GM12875 (cell line): ENCODE results near the gene ILKAP.

ENCODE experiments used
- H3K4me3 ChIP-seq: one replicate; pipeline ENCODE4 v1.5.1; 2011; ENCODE audit warnings: low read depth, low read length, control low read depth
- TF ChIP-seq, protein P1 (sequence below): IDR thresholded peaks from 2 replicates; pipeline ENCODE4 v1.5.1; 2011; ENCODE audit warnings: low read depth, mild to moderate bottlenecking, control low read depth, inconsistent platforms, low read length, moderate library complexity, borderline replicate concordance; ENCODE audit not compliant: insufficient read depth

The ILKAP gene

DNA sequence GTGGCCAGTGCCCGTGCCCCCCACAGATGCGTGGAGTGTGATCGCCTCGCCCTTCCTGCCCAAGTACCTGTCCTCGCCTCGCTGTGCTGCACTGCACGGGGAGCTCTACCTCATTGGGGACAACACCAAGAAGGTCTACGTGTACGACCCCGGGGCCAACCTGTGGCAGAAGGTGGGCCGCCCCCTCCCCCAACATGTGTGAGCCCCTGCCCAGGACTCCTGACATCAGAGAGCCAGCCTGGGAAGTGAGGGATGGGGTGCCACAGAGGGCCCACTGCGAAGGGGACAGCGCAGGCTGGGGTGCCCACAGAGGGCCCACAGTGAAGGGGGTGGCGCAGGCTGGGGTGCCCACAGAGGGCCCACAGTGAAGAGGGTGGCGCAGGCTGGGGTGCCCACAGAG is 54.5 kb downstream of the ILKAP start:
- no peak overlapping the region for H3K4me3 ChIP-seq
- TF ChIP-seq, protein P1, sequence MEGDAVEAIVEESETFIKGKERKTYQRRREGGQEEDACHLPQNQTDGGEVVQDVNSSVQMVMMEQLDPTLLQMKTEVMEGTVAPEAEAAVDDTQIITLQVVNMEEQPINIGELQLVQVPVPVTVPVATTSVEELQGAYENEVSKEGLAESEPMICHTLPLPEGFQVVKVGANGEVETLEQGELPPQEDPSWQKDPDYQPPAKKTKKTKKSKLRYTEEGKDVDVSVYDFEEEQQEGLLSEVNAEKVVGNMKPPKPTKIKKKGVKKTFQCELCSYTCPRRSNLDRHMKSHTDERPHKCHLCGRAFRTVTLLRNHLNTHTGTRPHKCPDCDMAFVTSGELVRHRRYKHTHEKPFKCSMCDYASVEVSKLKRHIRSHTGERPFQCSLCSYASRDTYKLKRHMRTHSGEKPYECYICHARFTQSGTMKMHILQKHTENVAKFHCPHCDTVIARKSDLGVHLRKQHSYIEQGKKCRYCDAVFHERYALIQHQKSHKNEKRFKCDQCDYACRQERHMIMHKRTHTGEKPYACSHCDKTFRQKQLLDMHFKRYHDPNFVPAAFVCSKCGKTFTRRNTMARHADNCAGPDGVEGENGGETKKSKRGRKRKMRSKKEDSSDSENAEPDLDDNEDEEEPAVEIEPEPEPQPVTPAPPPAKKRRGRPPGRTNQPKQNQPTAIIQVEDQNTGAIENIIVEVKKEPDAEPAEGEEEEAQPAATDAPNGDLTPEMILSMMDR: no peak

DNA sequence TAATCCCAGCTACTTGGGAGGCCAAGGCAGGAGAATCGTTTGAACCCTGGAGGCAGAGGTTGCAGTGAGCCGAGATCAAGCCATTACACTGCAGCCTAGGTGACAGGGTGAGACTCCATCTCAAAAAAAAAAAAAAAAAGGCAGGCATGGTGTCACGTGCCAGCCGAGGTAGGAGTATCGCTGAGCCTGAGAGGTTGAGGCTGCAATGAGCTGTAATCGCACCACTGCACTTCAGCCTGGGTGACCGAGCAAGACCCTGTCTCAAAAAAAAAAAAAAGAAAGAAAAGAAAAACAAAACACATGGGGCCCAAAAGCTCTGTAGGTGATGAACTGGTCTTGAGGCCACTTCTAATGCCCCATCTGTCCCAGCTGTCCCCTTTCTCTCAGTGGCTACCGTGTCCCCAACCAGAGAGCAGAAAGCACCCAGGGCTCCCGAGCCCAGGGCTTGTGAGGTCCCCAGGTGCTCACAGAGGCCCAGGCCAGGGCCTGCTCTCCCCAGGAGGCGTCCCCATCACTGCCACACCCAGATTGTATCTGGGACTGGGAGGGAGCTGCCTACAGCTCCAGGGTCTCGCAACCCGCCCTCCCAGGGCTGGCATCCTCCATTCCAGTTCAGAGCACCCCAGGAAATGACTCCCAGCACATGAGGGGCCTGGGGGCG is 56.5 kb downstream of the ILKAP start:
- TF ChIP-seq, protein P1: no peak
- H3K4me3 ChIP-seq: no peak overlapping the region

- TF ChIP-seq, protein P1: no peak
- no peak overlapping the region for H3K4me3 ChIP-seq
Observed at GRCh38 chr2:238145851-238146250, 57.6 kb downstream of the ILKAP start.

GRCh38 chr2:238145046-238145445 is 58.4 kb downstream of the ILKAP start:
- TF ChIP-seq, protein P1: no peak

GRCh38 chr2:238144262-238144661 is 59.2 kb downstream of the ILKAP start:
- TF ChIP-seq, protein P1: no peak
- no peak overlapping the region for H3K4me3 ChIP-seq

More at GRCh38 chr2:238145046-238145445, 58.4 kb downstream of the ILKAP start:
- H3K4me3 ChIP-seq: no peak overlapping the region

GRCh38 chr2:238143239-238143951 is 60.1 kb downstream of the ILKAP start:
- H3K4me3 ChIP-seq: no peak overlapping the region
- TF ChIP-seq, protein P1: no peak
